ENCODE results near the gene DHX8. TPM values are rescaled to one million over a fixed set of nuclear protein-coding genes. Genes with fewer than 3 reads are reported as not detected.

The DHX8 gene
- total and polyA plus RNA-seq, 4 donors: 10.9 to 21.3 (median 19.4) TPM

- 97% methylated on average over 5 of the region's 5 CpGs for WGBS
- no peak for DNase-seq (ENCODE audit: low spot score)
- Histone ChIP-seq H3K9ac (ENCODE audit: low read depth in 1 of 2, low read length in 2 of 2) (no peak overlapping the region), H3K27ac (ENCODE audit: low read depth in 1 of 2, low read length in 2 of 2) (peak overlapping the region in 1 of 2 donors; percentile 41), H3K4me3 (ENCODE audit: low read depth in 1 of 3, low read length in 3 of 3) (no peak overlapping the region), H3K4me1 (ENCODE audit: control insufficient read depth in 4 of 4, insufficient read depth in 4 of 4, low read length in 3 of 4) (peaks cover 4 to 32% (median 21%) of the 10 kb centered on the region in 4 donors), H3K27me3 (ENCODE audit: control insufficient read depth in 4 of 4, insufficient read depth in 4 of 4, low read length in 3 of 4) (no peaks in the 10 kb centered on the region), H3K36me3 (ENCODE audit: control insufficient read depth in 4 of 4, insufficient read depth in 3 of 4, low read depth in 1 of 4, low read length in 3 of 4) (no peaks in the 10 kb centered on the region), H3K9me3 (ENCODE audit: control insufficient read depth in 4 of 4, low read length in 3 of 4) (no peaks in the 10 kb centered on the region)
- TF ChIP-seq FOXA1 (IDR thresholded peaks at IDR 0.05): no peak
- TF ChIP-seq NR2F2 (IDR thresholded peaks at IDR 0.05): no peak
- TF ChIP-seq, protein P1, sequence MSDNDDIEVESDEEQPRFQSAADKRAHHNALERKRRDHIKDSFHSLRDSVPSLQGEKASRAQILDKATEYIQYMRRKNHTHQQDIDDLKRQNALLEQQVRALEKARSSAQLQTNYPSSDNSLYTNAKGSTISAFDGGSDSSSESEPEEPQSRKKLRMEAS (IDR thresholded peaks at IDR 0.05): no peak
Measured at GRCh38 chr17:43446773-43447172, 37.0 kb upstream of the DHX8 start.

- H3K27ac ChIP-seq (ENCODE audit: low read depth in 1 of 2, low read length in 2 of 2): peak overlapping the region; percentile 81 to 99
- DNase-seq (ENCODE audit: low spot score): no peak
- H3K4me1 ChIP-seq (ENCODE audit: control insufficient read depth in 4 of 4, insufficient read depth in 4 of 4, low read length in 3 of 4): peaks cover 8 to 39% (median 27%) of the 10 kb centered on the region in 4 donors
- peak overlapping the region in 1 of 2 donors; percentile 20 for H3K9ac ChIP-seq (ENCODE audit: low read depth in 1 of 2, low read length in 2 of 2)
- TF ChIP-seq HNF4A (conservative IDR thresholded peaks at IDR 0.05): peak in 1 of 2 donors; percentile 14
- TF ChIP-seq FOXA1 (IDR thresholded peaks at IDR 0.05): no peak
- H3K27me3 ChIP-seq (ENCODE audit: control insufficient read depth in 4 of 4, insufficient read depth in 4 of 4, low read length in 3 of 4): no peaks in the 10 kb centered on the region
- H3K4me3 ChIP-seq (ENCODE audit: low read depth in 1 of 3, low read length in 3 of 3): peak overlapping the region in 2 of 3 donors; percentile 8 to 12
- H3K9me3 ChIP-seq (ENCODE audit: control insufficient read depth in 4 of 4, low read length in 3 of 4): no peaks in the 10 kb centered on the region
- no peaks in the 10 kb centered on the region for H3K36me3 ChIP-seq (ENCODE audit: control insufficient read depth in 4 of 4, insufficient read depth in 3 of 4, low read depth in 1 of 4, low read length in 3 of 4)
- 46% methylated on average over 7 of the region's 7 CpGs for WGBS
Measured at GRCh38 chr17:43448720-43449469, 34.9 kb upstream of the DHX8 start.

DNA sequence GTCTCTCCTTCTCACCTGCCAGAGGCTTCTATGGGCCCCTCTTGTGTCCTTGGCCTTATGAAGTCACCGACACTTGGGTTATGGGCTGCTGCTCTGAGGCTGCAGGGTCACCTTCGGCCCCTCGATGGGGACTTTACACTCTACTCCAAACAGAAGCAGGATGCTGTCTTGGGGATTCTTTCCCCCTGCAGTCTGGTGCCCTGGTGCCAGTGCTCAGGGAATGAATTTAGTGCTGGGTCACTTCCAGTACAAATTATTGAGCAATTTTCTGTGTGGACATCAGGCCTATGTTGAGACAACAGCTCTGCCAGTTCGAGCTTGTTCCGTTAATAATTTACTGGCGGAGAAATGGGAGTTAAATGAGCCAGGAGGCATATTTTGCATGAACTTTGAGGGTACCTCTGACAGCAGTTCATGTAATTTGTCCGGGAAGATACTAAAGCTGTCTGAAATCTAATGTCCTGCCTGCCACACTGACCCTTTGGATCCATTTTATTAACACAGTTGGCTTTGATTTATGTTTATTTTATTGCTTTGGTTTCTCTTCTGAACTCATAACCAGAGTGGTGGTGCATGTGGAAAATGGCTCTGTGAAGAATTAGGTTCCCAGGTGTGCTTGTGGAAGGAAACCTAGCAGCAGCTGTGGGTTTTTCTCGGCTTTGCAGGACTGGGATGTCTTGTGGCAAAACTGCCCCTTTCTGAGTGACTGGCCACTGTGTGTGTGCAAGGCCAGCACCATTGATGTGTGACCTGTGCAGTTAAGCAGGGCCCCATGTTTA is 34.1 kb upstream of the DHX8 start:
- Histone ChIP-seq H3K4me1 (ENCODE audit: control insufficient read depth in 4 of 4, insufficient read depth in 4 of 4, low read length in 3 of 4) (peaks cover 10 to 34% (median 27%) of the 10 kb centered on the region in 4 donors), H3K27me3 (ENCODE audit: control insufficient read depth in 4 of 4, insufficient read depth in 4 of 4, low read length in 3 of 4) (no peaks in the 10 kb centered on the region), H3K9ac (ENCODE audit: low read depth in 1 of 2, low read length in 2 of 2) (peak overlapping the region in 1 of 2 donors; percentile 83), H3K9me3 (ENCODE audit: control insufficient read depth in 4 of 4, low read length in 3 of 4) (no peaks in the 10 kb centered on the region), H3K36me3 (ENCODE audit: control insufficient read depth in 4 of 4, insufficient read depth in 3 of 4, low read depth in 1 of 4, low read length in 3 of 4) (no peaks in the 10 kb centered on the region), H3K27ac (ENCODE audit: low read depth in 1 of 2, low read length in 2 of 2) (peak overlapping the region; percentile 81 to 99), H3K4me3 (ENCODE audit: low read depth in 1 of 3, low read length in 3 of 3) (peak overlapping the region in 2 of 3 donors; percentile 8 to 12)
- WGBS: 31% methylated on average over 8 of the region's 8 CpGs
- no peak for DNase-seq (ENCODE audit: low spot score)
- peak; percentile 81 for TF ChIP-seq ZBTB33 (IDR thresholded peaks at IDR 0.05)
- peak in 1 of 2 donors; percentile 43 for TF ChIP-seq EGR1 (IDR thresholded peaks at IDR 0.05; ENCODE audit: low read depth in 2 of 2)
- peak; percentile 85 to 86 for TF ChIP-seq HNF4A (conservative IDR thresholded peaks at IDR 0.05)
- TF ChIP-seq RAD21 (IDR thresholded peaks at IDR 0.05): peak; percentile 48 to 53
- peak; percentile 96 to 98 for TF ChIP-seq RXRA (IDR thresholded peaks at IDR 0.05)
- TF ChIP-seq, protein P1 (IDR thresholded peaks at IDR 0.05): peak; percentile 90
- TF ChIP-seq HNF4G (IDR thresholded peaks at IDR 0.05): no peak
- peak; percentile 76 to 85 for TF ChIP-seq JUND (IDR thresholded peaks at IDR 0.05)
- TF ChIP-seq FOXA2 (IDR thresholded peaks at IDR 0.05): peak; percentile 75
- TF ChIP-seq CTCF (IDR thresholded peaks at IDR 0.05; ENCODE audit: low read depth, low read length, missing input control): no peak
- peak; percentile 94 for TF ChIP-seq SP1 (IDR thresholded peaks at IDR 0.05)
- TF ChIP-seq, protein P2, sequence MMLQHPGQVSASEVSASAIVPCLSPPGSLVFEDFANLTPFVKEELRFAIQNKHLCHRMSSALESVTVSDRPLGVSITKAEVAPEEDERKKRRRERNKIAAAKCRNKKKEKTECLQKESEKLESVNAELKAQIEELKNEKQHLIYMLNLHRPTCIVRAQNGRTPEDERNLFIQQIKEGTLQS (IDR thresholded peaks at IDR 0.05): peak; percentile 24
- TF ChIP-seq TAF1 (conservative IDR thresholded peaks at IDR 0.05): no peak
- TF ChIP-seq, protein P3, sequence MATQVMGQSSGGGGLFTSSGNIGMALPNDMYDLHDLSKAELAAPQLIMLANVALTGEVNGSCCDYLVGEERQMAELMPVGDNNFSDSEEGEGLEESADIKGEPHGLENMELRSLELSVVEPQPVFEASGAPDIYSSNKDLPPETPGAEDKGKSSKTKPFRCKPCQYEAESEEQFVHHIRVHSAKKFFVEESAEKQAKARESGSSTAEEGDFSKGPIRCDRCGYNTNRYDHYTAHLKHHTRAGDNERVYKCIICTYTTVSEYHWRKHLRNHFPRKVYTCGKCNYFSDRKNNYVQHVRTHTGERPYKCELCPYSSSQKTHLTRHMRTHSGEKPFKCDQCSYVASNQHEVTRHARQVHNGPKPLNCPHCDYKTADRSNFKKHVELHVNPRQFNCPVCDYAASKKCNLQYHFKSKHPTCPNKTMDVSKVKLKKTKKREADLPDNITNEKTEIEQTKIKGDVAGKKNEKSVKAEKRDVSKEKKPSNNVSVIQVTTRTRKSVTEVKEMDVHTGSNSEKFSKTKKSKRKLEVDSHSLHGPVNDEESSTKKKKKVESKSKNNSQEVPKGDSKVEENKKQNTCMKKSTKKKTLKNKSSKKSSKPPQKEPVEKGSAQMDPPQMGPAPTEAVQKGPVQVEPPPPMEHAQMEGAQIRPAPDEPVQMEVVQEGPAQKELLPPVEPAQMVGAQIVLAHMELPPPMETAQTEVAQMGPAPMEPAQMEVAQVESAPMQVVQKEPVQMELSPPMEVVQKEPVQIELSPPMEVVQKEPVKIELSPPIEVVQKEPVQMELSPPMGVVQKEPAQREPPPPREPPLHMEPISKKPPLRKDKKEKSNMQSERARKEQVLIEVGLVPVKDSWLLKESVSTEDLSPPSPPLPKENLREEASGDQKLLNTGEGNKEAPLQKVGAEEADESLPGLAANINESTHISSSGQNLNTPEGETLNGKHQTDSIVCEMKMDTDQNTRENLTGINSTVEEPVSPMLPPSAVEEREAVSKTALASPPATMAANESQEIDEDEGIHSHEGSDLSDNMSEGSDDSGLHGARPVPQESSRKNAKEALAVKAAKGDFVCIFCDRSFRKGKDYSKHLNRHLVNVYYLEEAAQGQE (IDR thresholded peaks at IDR 0.05): peak; percentile 60
- peak in 1 of 2 donors; percentile 69 for TF ChIP-seq GABPA (IDR thresholded peaks at IDR 0.05 in 1 of 2, conservative IDR thresholded peaks at IDR 0.05 in 1 of 2)
- TF ChIP-seq FOXA1 (IDR thresholded peaks at IDR 0.05): peak; percentile 77
